Muscle layer of duodenum (tissue), 2 donors: ENCODE measurements around the gene CFP.
"Not testable (repeated sequence)": the region's sequence is repeated elsewhere in the genome, so short reads cannot be mapped to it uniquely, and the experiment has no call there.

ENCODE experiments used
- H3K27ac ChIP-seq: one replicate; pipeline ENCODE4 v1.7.0; 2013; ENCODE audit warnings: mild to moderate bottlenecking, low read length
- H3K27me3 ChIP-seq: one replicate; pipeline ENCODE4 v1.7.0; 2013; ENCODE audit warnings: low read depth, mild to moderate bottlenecking, control low read depth, low read length
- H3K36me3 ChIP-seq, 2 donors: one replicate each; pipeline ENCODE4 v1.7.0; 2013; ENCODE audit warnings: low read length in 2 of 2, control low read depth in 1 of 2, mild to moderate bottlenecking in 1 of 2; ENCODE audit not compliant: insufficient read depth in 2 of 2, control insufficient read depth in 1 of 2
- H3K4me1 ChIP-seq, 2 donors: one replicate each; pipeline ENCODE4 v1.7.0; 2013; ENCODE audit warnings: low read length in 2 of 2, mild to moderate bottlenecking in 2 of 2, control low read depth in 1 of 2, moderate library complexity in 1 of 2; ENCODE audit not compliant: insufficient read depth in 2 of 2, control insufficient read depth in 1 of 2
- H3K4me3 ChIP-seq, 2 donors: one replicate each; pipeline ENCODE4 v1.7.0; 2013; ENCODE audit warnings: low read length in 2 of 2, low read depth in 1 of 2, mild to moderate bottlenecking in 1 of 2
- H3K9me3 ChIP-seq, 2 donors: one replicate each; pipeline ENCODE4 v1.7.0; 2013; ENCODE audit warnings: low read length in 2 of 2, control low read depth in 1 of 2, mild to moderate bottlenecking in 1 of 2; ENCODE audit not compliant: control insufficient read depth in 1 of 2
- donor health status: healthy.

The CFP gene

DNA sequence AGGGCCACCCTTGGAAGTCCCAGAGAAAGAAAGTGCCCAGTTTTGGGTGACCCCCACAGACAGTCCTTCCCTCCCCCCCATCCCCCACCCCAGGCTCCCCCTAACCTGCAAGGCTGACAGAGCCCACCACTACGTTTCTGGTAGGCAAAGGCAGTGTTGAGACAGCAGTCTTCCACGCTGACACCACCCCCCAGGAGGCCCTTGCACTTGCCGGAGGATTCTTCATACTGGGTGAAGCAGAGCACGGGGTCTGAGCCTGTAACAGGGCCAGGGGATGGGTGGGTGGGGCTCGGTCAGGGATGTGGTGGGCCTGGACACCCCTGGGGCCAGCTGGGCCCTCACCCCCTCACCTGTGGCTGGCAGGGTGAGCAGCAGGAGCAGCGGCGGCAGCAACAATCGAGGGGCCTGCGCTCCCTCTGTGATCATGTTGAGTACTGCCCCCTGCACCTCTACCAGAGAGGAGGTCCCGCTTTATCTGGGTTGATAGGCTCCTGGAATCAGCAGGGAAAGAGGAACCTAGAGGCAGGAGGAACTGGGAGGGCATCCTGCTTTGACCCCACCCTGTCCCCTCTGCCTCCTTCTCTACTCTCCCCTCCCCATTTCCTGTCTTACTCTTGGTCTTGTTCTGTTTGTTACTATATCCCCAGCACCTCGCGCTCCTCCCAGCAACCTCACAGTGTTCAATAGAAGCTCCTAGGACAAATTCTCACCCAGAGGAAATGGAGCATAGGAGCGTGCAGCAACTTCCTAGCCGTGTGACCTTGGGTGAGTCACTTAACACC, at the start of gene CFP:
Gene CFP (minus strand): TSS at position 512 of the 782 bp plus-strand sequence. CDS start 86 bp downstream, at position 426.
- no peaks in the 10 kb centered on the region for H3K27me3 ChIP-seq
- no peaks in the 10 kb centered on the region for H3K4me1 ChIP-seq
- no peak within 1 kb of the TSS for H3K4me3 ChIP-seq
- no peaks in the 10 kb centered on the region for H3K9me3 ChIP-seq
- H3K27ac ChIP-seq: no peak within 1 kb of the TSS
- peaks cover 0 to 4% of the 10 kb centered on the region in 2 donors for H3K36me3 ChIP-seq

DNA sequence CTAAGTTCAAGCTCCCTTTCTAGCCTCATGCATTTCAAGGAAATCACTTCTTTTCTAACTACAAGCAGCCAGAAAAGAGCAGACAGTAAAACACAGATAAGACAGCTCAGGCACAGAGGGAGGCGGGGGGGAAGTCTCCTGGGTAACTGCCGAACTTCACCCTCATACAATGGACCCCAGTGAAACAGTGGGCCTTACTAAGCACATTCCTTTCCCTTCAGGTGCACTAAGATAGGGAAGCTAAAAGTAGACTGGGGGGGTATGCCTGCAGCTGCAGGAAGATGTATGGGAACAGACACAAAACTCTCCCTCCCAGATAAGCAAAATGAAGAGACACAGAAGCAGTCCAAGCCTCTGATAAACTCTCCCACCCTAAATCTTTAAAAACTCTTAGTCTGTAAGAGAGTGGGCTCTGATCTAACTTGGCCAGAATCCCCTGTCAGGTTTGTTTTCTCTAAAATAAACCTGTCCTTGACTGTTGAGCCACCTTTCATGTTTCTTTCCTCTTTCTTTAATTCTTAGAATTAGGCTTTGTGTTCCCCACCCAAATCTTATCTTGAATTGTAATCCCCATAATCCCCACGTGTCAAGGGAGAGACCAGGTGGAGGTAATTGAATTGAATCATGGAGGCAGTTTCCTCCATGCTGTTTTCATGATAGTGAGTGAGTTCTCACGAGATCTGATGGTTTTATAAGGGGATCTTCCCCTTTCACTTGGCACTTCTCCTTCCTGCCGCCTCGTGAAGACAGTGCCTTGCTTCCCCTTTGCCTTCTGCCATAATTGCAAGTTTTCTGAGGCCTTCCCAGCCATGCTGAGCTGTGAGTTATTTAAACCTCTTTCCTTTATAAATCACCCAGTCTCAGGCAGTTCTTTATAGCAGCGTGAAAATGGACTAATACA, 46.5 kb upstream of the CFP start:
- not testable (repeated sequence) for H3K36me3 ChIP-seq, H3K9me3 ChIP-seq, H3K27me3 ChIP-seq, H3K4me3 ChIP-seq, H3K4me1 ChIP-seq, H3K27ac ChIP-seq

- Histone ChIP-seq H3K27me3 (no peaks in the 10 kb centered on the region), H3K9me3 (no peaks in the 10 kb centered on the region), H3K27ac (no peak overlapping the region), H3K4me3 (no peak overlapping the region), H3K36me3 (no peaks in the 10 kb centered on the region), H3K4me1 (no peaks in the 10 kb centered on the region)
Measured at GRCh38 chrX:47674776-47675175, 45.0 kb upstream of the CFP start.

- H3K9me3 ChIP-seq, H3K36me3 ChIP-seq, H3K4me3 ChIP-seq, H3K27ac ChIP-seq, H3K27me3 ChIP-seq, H3K4me1 ChIP-seq: not testable (repeated sequence)
Measured at GRCh38 chrX:47665797-47666196, 36.1 kb upstream of the CFP start.

GRCh38 chrX:47664737-47665136, 35.0 kb upstream of the CFP start:
- Histone ChIP-seq H3K4me3 (no peak overlapping the region), H3K4me1 (no peaks in the 10 kb centered on the region), H3K27me3 (no peaks in the 10 kb centered on the region), H3K27ac (no peak overlapping the region), H3K9me3 (no peaks in the 10 kb centered on the region), H3K36me3 (no peaks in the 10 kb centered on the region)

DNA sequence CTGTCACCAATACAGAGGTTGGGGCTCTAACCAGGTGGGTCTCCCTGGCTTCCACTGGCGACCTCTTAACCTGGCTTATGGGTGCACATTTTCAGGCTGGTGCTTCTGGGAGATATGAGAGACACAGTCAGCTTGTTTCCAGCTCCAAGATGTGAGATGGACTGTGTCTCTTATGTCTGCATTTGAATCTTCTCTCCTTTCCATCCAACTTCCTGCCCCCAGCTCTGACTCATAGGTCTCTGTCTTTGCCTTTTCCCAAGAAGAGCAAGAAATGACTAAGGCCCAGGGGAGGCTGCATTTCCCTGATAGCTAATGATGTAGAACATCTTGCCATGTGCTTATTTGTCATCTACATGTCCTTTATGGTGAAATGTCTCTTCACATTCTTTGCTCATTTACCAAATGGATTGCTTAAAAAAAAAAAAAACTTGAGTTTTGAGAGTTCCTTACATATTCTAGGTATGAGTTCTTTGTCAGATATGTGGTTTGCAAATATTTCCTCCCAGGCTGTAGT, 32.5 kb upstream of the CFP start:
- H3K9me3 ChIP-seq: no peaks in the 10 kb centered on the region
- no peaks in the 10 kb centered on the region for H3K27me3 ChIP-seq
- H3K27ac ChIP-seq: no peak overlapping the region
- no peak overlapping the region for H3K4me3 ChIP-seq
- H3K4me1 ChIP-seq: no peaks in the 10 kb centered on the region
- H3K36me3 ChIP-seq: peaks cover 4 to 5% of the 10 kb centered on the region in 2 donors

DNA sequence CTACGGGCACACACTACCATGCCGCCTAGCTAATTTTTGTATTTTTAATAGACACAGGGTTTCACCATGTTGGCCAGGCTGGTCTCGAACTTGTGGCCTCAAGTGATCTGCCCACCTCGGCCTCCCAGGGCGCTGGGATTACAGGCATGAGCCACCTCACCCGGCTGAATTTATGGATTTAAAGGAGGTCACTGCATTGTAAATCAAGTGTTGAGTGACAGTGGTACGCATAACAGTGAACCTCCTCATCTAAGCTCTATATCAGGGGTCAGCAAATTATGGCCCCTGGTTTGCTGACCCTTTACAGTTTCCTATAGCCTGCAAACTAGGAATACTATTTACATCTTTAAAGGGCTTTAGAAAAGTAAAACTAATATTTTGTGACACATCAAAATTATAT, 31.8 kb upstream of the CFP start:
- no peaks in the 10 kb centered on the region for H3K27me3 ChIP-seq
- no peaks in the 10 kb centered on the region for H3K4me1 ChIP-seq
- no peak overlapping the region for H3K27ac ChIP-seq
- H3K36me3 ChIP-seq: peaks cover 10 to 11% of the 10 kb centered on the region in 2 donors
- no peaks in the 10 kb centered on the region for H3K9me3 ChIP-seq
- no peak overlapping the region for H3K4me3 ChIP-seq

DNA sequence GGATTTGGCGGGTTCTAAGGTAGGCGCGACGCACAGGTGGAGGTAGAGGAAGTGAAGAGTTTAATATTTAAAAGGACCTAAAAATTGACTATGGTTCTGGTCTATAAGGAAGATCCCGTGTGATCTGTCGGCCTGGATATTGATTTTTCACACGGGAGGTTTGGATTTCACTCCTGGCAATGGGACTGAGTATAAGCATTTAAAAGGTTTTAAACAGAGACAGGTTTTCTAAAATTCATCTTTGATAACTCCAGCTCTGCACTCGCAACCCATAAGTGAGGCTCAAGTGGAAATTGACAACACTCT, 29.6 kb upstream of the CFP start:
- Histone ChIP-seq H3K4me1 (no peaks in the 10 kb centered on the region), H3K9me3 (no peaks in the 10 kb centered on the region), H3K27ac (peak overlapping the region; percentile 92), H3K4me3 (peak overlapping the region; percentile 61 to 63), H3K36me3 (peaks cover 11 to 24% of the 10 kb centered on the region in 2 donors), H3K27me3 (no peaks in the 10 kb centered on the region)

GRCh38 chrX:47658684-47659420, 29.1 kb upstream of the CFP start, which contains the start of gene UXT:
TSS of gene UXT (minus strand) at chrX:47659180. CDS start at chrX:47658927, 253 bp downstream.
- H3K9me3 ChIP-seq: no peaks in the 10 kb centered on the region
- peak within 1 kb of the TSS; percentile 63 to 76 for H3K4me3 ChIP-seq
- H3K36me3 ChIP-seq: peaks cover 11 to 25% of the 10 kb centered on the region in 2 donors
- no peaks in the 10 kb centered on the region for H3K4me1 ChIP-seq
- no peaks in the 10 kb centered on the region for H3K27me3 ChIP-seq
- peak within 1 kb of the TSS; percentile 92 for H3K27ac ChIP-seq

- Histone ChIP-seq H3K4me1 (no peaks in the 10 kb centered on the region), H3K36me3 (peaks cover 11 to 31% of the 10 kb centered on the region in 2 donors), H3K27me3 (no peaks in the 10 kb centered on the region), H3K4me3 (peak overlapping the region; percentile 63 to 76), H3K9me3 (no peaks in the 10 kb centered on the region), H3K27ac (peak overlapping the region; percentile 92)
Measured at GRCh38 chrX:47658301-47658683, 28.6 kb upstream of the CFP start.
